Astrocyte (in vitro differentiated cells and primary cell): Measurements from ENCODE around the gene GFRA1. TPM values are rescaled to one million over a fixed set of nuclear protein-coding genes. Genes with fewer than 3 reads are reported as not detected.

ENCODE experiments used
- DNase-seq: peaks from one replicate; pipeline ENCODE4 v3.0.0-alpha.2; 2010; ENCODE audit warnings: low read depth
- FAIRE-seq: peaks from 2 replicates; lab custom pipeline; 2011; peaks lifted over from hg19 to GRCh38; lab: Jason Lieb, UNC
- H2AFZ ChIP-seq: 2 replicates; pipeline ENCODE4 v1.6.0; 2012; ENCODE audit warnings: low read depth, low read length, inconsistent platforms
- H3K27ac ChIP-seq: 2 replicates; pipeline ENCODE4 v1.5.1; 2011; ENCODE audit warnings: low read depth, low read length, inconsistent platforms
- H3K27me3 ChIP-seq: 2 replicates; pipeline ENCODE4 v1.6.0; 2011; ENCODE audit warnings: low read length, inconsistent platforms; ENCODE audit not compliant: insufficient read depth
- H3K36me3 ChIP-seq: 2 replicates; pipeline ENCODE4 v1.5.1; 2011; ENCODE audit warnings: low read length, inconsistent platforms; ENCODE audit not compliant: insufficient read depth
- H3K4me1 ChIP-seq: 2 replicates; pipeline ENCODE4 v1.5.1; 2011; ENCODE audit warnings: low read length, inconsistent platforms; ENCODE audit not compliant: insufficient read depth
- H3K4me2 ChIP-seq: 2 replicates; pipeline ENCODE4 v1.6.0; 2012; ENCODE audit warnings: low read length, inconsistent platforms
- H3K4me3 ChIP-seq: 2 replicates; pipeline ENCODE4 v1.5.1; 2011; ENCODE audit warnings: low read depth, mild to moderate bottlenecking, low read length, inconsistent platforms; ENCODE audit not compliant: insufficient read depth
- H3K79me2 ChIP-seq: 2 replicates; pipeline ENCODE4 v1.6.0; 2012; ENCODE audit warnings: mild to moderate bottlenecking, low read length, inconsistent platforms; ENCODE audit not compliant: insufficient read depth
- H3K9ac ChIP-seq: 2 replicates; pipeline ENCODE4 v1.6.0; 2012; ENCODE audit warnings: mild to moderate bottlenecking, low read length, inconsistent platforms
- H3K9me3 ChIP-seq: 2 replicates; pipeline ENCODE4 v1.5.1; 2012; ENCODE audit warnings: low read depth, mild to moderate bottlenecking, low read length, inconsistent platforms; ENCODE audit not compliant: insufficient read depth
- H4K20me1 ChIP-seq: 2 replicates; pipeline ENCODE4 v1.6.0; 2012; ENCODE audit warnings: low read length, inconsistent platforms; ENCODE audit not compliant: insufficient read depth
- H3K27ac Mint-ChIP-seq: one replicate; pipeline ENCODE4 v1.8.0; 2021; ENCODE audit warnings: mild to moderate bottlenecking, mixed read lengths; ENCODE audit not compliant: unreplicated experiment
- H3K27me3 Mint-ChIP-seq: one replicate; pipeline ENCODE4 v1.8.0; 2021; ENCODE audit warnings: low read depth, mixed read lengths; ENCODE audit not compliant: unreplicated experiment
- H3K36me3 Mint-ChIP-seq: one replicate; pipeline ENCODE4 v1.8.0; 2021; ENCODE audit warnings: low read depth, mixed read lengths; ENCODE audit not compliant: unreplicated experiment
- H3K4me1 Mint-ChIP-seq: one replicate; pipeline ENCODE4 v1.8.0; 2021; ENCODE audit warnings: low read depth, mixed read lengths; ENCODE audit not compliant: unreplicated experiment
- H3K4me3 Mint-ChIP-seq: one replicate; pipeline ENCODE4 v1.8.0; 2021; ENCODE audit warnings: mild to moderate bottlenecking, moderate library complexity, mixed read lengths; ENCODE audit not compliant: unreplicated experiment
- H3K9me3 Mint-ChIP-seq: one replicate; pipeline ENCODE4 v1.8.0; 2021; ENCODE audit warnings: mild to moderate bottlenecking, mixed read lengths; ENCODE audit not compliant: unreplicated experiment
- EZH2 ChIP-seq: IDR thresholded peaks from 2 replicates; pipeline ENCODE4 v1.6.1; 2012; ENCODE audit warnings: mild to moderate bottlenecking, low read length, inconsistent platforms; ENCODE audit not compliant: insufficient read depth
- total RNA-seq: library from RNA; stranded (reverse); gene quantifications from 2 replicates; pipeline ENCODE4 v1.2.1, GENCODE V29; 2021
- TF ChIP-seq, protein P1 (sequence below): IDR thresholded peaks from 2 replicates; pipeline ENCODE4 v1.5.1; 2011; ENCODE audit warnings: low read depth, mild to moderate bottlenecking, inconsistent platforms, low read length, moderate library complexity; ENCODE audit not compliant: insufficient read depth

GFRA1 gene
- total RNA-seq, 1 donor from 2014 or later: 24.2 TPM

DNA sequence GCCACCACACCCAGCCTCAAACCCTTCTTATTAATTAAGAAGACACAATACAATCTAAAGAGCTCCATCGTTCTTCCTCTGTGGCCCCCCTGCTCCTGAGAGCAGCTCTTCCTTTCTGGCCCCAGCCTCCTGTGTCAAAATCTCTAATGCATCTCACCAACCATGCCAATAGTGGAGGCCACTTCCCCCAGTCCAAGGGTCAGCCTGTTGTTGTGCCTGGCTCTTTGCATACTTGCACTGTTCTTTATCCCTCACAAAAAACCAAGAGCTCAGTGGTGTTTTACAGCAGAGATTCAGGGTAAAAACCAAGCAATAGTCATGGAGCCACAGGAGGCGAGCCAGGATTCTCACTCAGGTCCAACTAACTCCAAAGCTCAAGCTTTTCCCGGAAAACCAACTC, 190.2 kb downstream of the GFRA1 start:
- H3K27ac Mint-ChIP-seq: no peak overlapping the region
- no peaks in the 10 kb centered on the region for H3K36me3 Mint-ChIP-seq
- Histone ChIP-seq H3K36me3 (no peaks in the 10 kb centered on the region), H3K27ac (no peak overlapping the region), H3K4me2 (no peak overlapping the region), H3K9ac (no peak overlapping the region), H3K4me1 (peaks cover 16% of the 10 kb centered on the region), H3K9me3 (no peaks in the 10 kb centered on the region), H2AFZ (no peak overlapping the region), H4K20me1 (no peaks in the 10 kb centered on the region), H3K27me3 (no peaks in the 10 kb centered on the region), H3K4me3 (no peak overlapping the region), H3K79me2 (no peaks in the 10 kb centered on the region)
- DNase-seq (no peak), FAIRE-seq (no peak)
- TF ChIP-seq, protein P1, sequence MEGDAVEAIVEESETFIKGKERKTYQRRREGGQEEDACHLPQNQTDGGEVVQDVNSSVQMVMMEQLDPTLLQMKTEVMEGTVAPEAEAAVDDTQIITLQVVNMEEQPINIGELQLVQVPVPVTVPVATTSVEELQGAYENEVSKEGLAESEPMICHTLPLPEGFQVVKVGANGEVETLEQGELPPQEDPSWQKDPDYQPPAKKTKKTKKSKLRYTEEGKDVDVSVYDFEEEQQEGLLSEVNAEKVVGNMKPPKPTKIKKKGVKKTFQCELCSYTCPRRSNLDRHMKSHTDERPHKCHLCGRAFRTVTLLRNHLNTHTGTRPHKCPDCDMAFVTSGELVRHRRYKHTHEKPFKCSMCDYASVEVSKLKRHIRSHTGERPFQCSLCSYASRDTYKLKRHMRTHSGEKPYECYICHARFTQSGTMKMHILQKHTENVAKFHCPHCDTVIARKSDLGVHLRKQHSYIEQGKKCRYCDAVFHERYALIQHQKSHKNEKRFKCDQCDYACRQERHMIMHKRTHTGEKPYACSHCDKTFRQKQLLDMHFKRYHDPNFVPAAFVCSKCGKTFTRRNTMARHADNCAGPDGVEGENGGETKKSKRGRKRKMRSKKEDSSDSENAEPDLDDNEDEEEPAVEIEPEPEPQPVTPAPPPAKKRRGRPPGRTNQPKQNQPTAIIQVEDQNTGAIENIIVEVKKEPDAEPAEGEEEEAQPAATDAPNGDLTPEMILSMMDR: no peak
- no peak for TF ChIP-seq EZH2
- H3K9me3 Mint-ChIP-seq: no peaks in the 10 kb centered on the region
- peaks cover 16% of the 10 kb centered on the region for H3K4me1 Mint-ChIP-seq
- H3K27me3 Mint-ChIP-seq: peaks cover 29% of the 10 kb centered on the region
- no peak overlapping the region for H3K4me3 Mint-ChIP-seq

DNA sequence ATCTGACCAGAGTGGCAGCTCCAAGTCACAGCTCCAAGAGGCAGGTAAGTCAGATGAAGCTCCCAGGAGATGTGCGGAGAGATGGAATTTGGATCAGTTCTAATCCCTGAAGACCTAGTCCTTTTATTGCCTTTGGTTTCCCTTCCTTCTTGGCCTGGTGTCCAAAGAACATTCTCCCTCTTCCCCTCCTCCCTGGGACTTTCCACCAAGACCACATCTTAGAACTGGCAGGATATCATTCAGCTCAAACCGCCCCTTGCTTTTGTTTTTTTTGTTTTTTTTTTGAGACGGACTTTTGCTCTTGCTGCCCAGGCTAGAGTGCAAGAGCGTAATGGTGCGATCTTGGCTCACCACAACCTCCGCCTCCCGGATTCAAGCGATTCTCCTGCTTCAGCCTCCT, 190.8 kb downstream of the GFRA1 start:
- no peaks in the 10 kb centered on the region for H3K36me3 ChIP-seq
- FAIRE-seq (no peak), DNase-seq (peak; percentile 42)
- H3K9me3 Mint-ChIP-seq: no peaks in the 10 kb centered on the region
- H3K4me1 Mint-ChIP-seq: peaks cover 16% of the 10 kb centered on the region
- H2AFZ ChIP-seq: no peak overlapping the region
- H3K4me1 ChIP-seq: peaks cover 16% of the 10 kb centered on the region
- TF ChIP-seq, protein P1: no peak
- TF ChIP-seq EZH2: no peak
- no peaks in the 10 kb centered on the region for H4K20me1 ChIP-seq
- no peaks in the 10 kb centered on the region for H3K27me3 ChIP-seq
- H3K79me2 ChIP-seq: no peaks in the 10 kb centered on the region
- no peaks in the 10 kb centered on the region for H3K9me3 ChIP-seq
- no peaks in the 10 kb centered on the region for H3K36me3 Mint-ChIP-seq
- peaks cover 24% of the 10 kb centered on the region for H3K27me3 Mint-ChIP-seq
- H3K4me2 ChIP-seq: no peak overlapping the region
- H3K27ac ChIP-seq: no peak overlapping the region
- no peak overlapping the region for H3K9ac ChIP-seq
- no peak overlapping the region for H3K4me3 ChIP-seq
- H3K4me3 Mint-ChIP-seq: no peak overlapping the region
- no peak overlapping the region for H3K27ac Mint-ChIP-seq

DNA sequence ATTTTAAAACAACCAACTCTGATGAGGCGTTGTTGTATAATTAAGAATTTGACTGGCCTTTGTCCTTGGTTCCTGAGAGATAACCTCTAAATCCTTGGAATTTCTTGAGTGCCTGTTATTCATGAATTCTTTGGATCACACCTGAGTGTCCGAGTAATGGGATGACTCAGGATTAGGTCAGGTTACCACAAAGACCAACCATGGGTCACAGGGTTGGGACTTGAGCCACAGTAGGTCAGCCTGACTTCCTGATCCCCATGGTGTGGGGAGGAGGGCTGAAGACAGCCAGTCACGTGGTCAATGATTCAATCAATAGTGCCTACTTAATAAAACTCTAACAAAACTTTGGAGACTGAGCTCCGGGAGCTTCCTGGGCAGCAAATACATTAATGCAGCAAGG, 192.5 kb downstream of the GFRA1 start:
- peaks cover 16% of the 10 kb centered on the region for H3K4me1 ChIP-seq
- Mint-ChIP-seq H3K27ac (no peak overlapping the region), H3K36me3 (no peaks in the 10 kb centered on the region), H3K9me3 (no peaks in the 10 kb centered on the region), H3K4me1 (peaks cover 16% of the 10 kb centered on the region), H3K4me3 (no peak overlapping the region), H3K27me3 (peaks cover 12% of the 10 kb centered on the region)
- H3K79me2 ChIP-seq: no peaks in the 10 kb centered on the region
- peak overlapping the region; percentile 27 for H3K4me2 ChIP-seq
- H3K4me3 ChIP-seq: no peak overlapping the region
- FAIRE-seq (no peak), DNase-seq (peak; percentile 56)
- no peaks in the 10 kb centered on the region for H3K36me3 ChIP-seq
- no peaks in the 10 kb centered on the region for H4K20me1 ChIP-seq
- H3K27ac ChIP-seq: no peak overlapping the region
- no peaks in the 10 kb centered on the region for H3K9me3 ChIP-seq
- no peak for TF ChIP-seq EZH2
- TF ChIP-seq, protein P1: no peak
- no peak overlapping the region for H3K9ac ChIP-seq
- no peaks in the 10 kb centered on the region for H3K27me3 ChIP-seq
- no peak overlapping the region for H2AFZ ChIP-seq
